Measurements from ENCODE around the gene ASPSCR1. TPM values are rescaled to one million over a fixed set of nuclear protein-coding genes. Genes with fewer than 3 reads are reported as not detected.

The ASPSCR1 gene
- total and polyA plus RNA-seq, 3 donors from 2014 or later, result 40.5 to 49.7 (median 46.2) TPM

DNA sequence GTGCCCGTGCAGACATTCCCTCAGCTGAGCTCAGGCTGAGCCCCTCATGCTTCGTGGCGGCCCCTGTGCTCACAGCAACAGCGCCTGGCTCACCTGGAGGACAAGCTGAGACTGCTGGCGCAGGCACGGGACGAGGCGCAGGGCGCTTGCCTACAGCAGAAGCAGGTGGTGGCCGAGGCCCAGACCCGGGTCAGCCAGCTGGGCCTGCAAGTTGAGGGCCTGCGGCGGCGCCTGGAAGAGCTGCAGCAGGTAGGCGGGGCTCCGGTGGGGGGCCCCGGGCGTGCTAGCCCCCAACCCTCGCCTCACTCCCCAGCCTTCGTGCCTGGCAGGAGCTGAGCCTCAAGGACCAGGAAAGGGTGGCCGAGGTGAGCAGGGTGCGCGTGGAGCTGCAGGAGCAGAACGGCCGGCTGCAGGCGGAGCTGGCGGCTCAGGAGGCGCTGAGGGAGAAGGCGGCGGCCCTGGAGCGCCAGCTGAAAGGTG lies 52.6 kb downstream of the ASPSCR1 start:
- Histone ChIP-seq H3K36me3 (ENCODE audit: low read depth, missing control alignments) (no peaks in the 10 kb centered on the region), H3K4me1 (peaks cover 24% of the 10 kb centered on the region), H3K9me3 (no peaks in the 10 kb centered on the region), H3K4me3 (peak overlapping the region in 1 of 2 donors; percentile 66), H3K27ac (peak overlapping the region in 1 of 2 donors; percentile 68), H3K27me3 (no peaks in the 10 kb centered on the region)
- no peak for TF ChIP-seq POLR2A (IDR thresholded peaks at IDR 0.05)
- TF ChIP-seq, protein P1, sequence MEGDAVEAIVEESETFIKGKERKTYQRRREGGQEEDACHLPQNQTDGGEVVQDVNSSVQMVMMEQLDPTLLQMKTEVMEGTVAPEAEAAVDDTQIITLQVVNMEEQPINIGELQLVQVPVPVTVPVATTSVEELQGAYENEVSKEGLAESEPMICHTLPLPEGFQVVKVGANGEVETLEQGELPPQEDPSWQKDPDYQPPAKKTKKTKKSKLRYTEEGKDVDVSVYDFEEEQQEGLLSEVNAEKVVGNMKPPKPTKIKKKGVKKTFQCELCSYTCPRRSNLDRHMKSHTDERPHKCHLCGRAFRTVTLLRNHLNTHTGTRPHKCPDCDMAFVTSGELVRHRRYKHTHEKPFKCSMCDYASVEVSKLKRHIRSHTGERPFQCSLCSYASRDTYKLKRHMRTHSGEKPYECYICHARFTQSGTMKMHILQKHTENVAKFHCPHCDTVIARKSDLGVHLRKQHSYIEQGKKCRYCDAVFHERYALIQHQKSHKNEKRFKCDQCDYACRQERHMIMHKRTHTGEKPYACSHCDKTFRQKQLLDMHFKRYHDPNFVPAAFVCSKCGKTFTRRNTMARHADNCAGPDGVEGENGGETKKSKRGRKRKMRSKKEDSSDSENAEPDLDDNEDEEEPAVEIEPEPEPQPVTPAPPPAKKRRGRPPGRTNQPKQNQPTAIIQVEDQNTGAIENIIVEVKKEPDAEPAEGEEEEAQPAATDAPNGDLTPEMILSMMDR (IDR thresholded peaks at IDR 0.05), result no peak
- 34 to 40% methylated on average over 1 to 29 of the region's 31 CpGs for WGBS, 2 donors
- DNase-seq, result no peak
- intact Hi-C loops (cut with DNase I; ENCODE audit: low total_unique reads), result loop anchor here (10.0 kb wide), 1 partner anchor 125 kb away; no protein-coding TSS in a partner anchor

DNA sequence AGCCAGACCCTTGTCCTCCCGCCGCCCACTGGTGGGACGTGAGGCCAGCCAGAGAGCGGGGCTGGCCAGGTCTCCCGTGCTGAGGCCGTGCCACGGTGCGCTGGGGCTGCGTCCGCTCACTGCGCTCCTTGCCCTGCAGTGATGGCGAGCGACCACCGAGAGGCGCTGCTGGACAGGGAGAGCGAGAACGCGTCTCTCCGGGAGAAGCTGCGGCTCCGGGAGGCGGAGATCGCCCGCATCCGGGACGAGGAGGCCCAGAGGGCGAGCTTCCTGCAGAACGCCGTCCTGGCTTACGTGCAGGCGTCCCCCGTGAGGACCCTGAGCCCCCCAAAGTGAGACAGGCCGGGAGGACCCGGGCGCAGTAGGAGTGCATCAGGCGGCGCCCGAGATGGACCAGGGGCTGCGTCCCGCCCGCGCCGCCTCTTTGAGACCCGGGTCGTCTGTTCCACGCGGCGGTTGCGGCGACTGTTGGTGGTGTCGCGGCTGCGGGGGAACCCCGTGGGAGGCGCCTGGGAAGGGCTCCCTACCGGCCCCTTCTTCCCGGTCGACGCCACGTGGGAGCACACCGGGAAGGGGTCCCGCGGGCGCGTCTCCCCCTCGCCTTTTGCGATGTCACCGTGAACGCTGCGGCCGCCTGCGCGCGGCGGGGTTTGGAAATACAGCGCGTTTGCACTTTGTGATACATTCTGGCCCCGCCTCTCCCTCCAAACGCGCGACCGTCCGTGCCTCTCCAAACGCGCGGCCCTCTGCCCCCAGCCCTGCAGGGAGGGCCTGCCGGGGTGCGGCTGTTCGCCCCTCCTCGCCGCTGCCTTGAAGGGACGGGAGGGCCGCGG lies 53.3 kb downstream of the ASPSCR1 start:
- Histone ChIP-seq H3K4me3 (peak overlapping the region; percentile 43 to 66), H3K27ac (peak overlapping the region; percentile 50 to 68), H3K4me1 (peaks cover 24% of the 10 kb centered on the region), H3K9me3 (no peaks in the 10 kb centered on the region), H3K36me3 (ENCODE audit: low read depth, missing control alignments) (no peaks in the 10 kb centered on the region), H3K27me3 (no peaks in the 10 kb centered on the region)
- 0% methylated on average over 24 to 41 of the region's 94 CpGs for WGBS, 2 donors
- DNase-seq, result peak; percentile 86
- intact Hi-C loops (cut with DNase I; ENCODE audit: low total_unique reads), result loop anchor here (10.0 kb wide), 1 partner anchor 124 kb away; no protein-coding TSS in a partner anchor
- TF ChIP-seq POLR2A (IDR thresholded peaks at IDR 0.05), result no peak
- TF ChIP-seq, protein P1 (IDR thresholded peaks at IDR 0.05), result peak; percentile 90 to 98 (median 90)

DNA sequence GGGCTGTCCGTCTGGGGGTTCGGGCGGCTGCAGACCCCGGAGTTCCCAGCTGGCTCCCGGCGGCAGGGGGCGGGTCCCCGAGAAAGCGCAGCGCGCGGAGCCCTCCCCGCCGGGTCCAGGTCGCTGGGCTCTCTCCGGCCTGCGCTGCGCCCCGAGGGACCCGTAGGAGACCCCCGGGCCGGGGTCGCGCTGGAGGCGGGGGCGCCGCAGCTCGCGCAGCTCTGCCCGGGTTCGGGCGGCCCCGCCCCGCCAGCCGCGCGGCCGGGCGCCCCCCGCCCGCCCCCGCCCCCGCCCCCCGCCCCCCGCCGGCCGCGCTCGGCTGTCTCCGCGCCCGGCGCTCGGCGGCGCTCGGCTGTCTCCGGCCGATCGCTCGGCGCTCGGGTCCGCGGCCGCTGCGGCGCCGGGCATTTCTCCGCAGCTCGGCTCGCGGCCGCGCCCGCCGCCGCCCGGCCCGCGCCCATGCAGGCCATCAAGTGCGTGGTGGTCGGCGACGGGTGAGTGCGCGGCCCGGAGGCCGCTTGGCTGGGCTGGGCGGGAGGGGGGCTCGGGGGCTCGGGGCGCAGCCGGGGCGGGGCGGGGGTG lies 54.0 kb downstream of the ASPSCR1 start, which contains the start of gene RAC3:
RAC3 (plus strand) TSS at position 376 of the 582 bp plus-strand sequence; CDS start at position 460, 84 bp downstream.
- Histone ChIP-seq H3K9me3 (no peaks in the 10 kb centered on the region), H3K4me1 (peaks cover 26% of the 10 kb centered on the region), H3K27ac (peak within 1 kb of the TSS; percentile 50 to 68), H3K4me3 (peak within 1 kb of the TSS; percentile 43 to 66), H3K27me3 (no peaks in the 10 kb centered on the region), H3K36me3 (ENCODE audit: low read depth, missing control alignments) (no peaks in the 10 kb centered on the region)
- intact Hi-C loops (cut with DNase I; ENCODE audit: low total_unique reads), result loop anchor here (10.0 kb wide), 1 partner anchor 123 kb away; no protein-coding TSS in a partner anchor
- DNase-seq, result no peak
- TF ChIP-seq, protein P1 (IDR thresholded peaks at IDR 0.05), result no peak
- no peak for TF ChIP-seq POLR2A (IDR thresholded peaks at IDR 0.05)
- WGBS, 2 donors, result 2% methylated on average over 9 of the region's 96 CpGs; no CpG with 5 or more reads in 1 of the 2 donors

DNA sequence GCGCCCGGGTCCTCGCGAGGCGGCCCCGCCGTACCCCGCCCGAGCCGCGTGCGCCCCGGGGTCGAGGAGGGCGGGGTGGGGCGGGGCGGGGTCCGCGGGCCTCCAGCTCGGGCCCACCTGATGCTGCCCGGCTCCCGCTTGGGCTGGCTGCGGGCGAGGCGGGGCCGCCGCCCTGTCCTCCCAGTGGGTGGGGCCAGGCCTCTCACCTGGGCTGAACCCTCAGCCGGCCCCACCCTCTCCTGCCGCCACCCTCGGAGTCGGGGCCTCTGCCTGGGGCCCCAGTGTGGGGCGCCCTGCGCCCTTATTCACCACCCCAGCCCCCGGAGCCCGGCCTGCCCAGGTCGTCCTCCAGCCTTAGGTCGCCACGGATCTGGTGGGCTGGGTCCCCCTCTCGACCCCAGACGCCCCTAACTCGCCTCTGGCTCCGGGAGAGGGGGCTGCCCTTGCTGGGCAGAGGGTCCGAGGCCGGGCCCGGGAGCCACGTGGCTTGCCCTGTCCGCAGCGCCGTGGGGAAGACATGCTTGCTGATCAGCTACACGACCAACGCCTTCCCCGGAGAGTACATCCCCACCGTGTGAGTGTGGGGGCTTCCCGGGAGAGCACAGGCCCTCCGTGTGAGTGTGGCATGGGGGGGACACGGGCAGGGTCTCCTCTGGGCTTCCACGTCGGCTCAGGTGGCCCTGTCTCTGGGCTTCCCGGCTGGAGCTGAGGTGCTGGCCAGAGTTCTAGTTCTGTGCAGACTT lies 54.6 kb downstream of the ASPSCR1 start:
- intact Hi-C loops (cut with DNase I; ENCODE audit: low total_unique reads), result loop anchor here (10.0 kb wide), 1 partner anchor 123 kb away; no protein-coding TSS in a partner anchor
- no peak for TF ChIP-seq POLR2A (IDR thresholded peaks at IDR 0.05)
- TF ChIP-seq, protein P1 (IDR thresholded peaks at IDR 0.05), result no peak
- Histone ChIP-seq H3K4me3 (peak overlapping the region; percentile 37 to 52), H3K4me1 (peaks cover 32% of the 10 kb centered on the region), H3K27me3 (no peaks in the 10 kb centered on the region), H3K27ac (peak overlapping the region in 1 of 2 donors; percentile 39), H3K36me3 (ENCODE audit: low read depth, missing control alignments) (no peaks in the 10 kb centered on the region), H3K9me3 (no peaks in the 10 kb centered on the region)
- no peak for DNase-seq
- WGBS, 2 donors, result 13 to 32% methylated on average over 4 to 22 of the region's 59 CpGs

Measured in testis (tissue), 3 donors.